Right cardiac atrium (tissue), 5 donors: ENCODE results near the gene NPAS2. TPM values are rescaled to one million over a fixed set of nuclear protein-coding genes. Genes with fewer than 3 reads are reported as not detected.

ENCODE experiments used
- ATAC-seq, 2 donors: fragments of 200-7000 bp; cut with Tn5 transposase; one replicate each; pipeline versions ENCODE4 v1.8.0 to v1.9.1; 2020; ENCODE audit warnings: moderate library complexity in 2 of 2, mild to moderate bottlenecking in 1 of 2
- DNase-seq, 3 donors: peaks; one replicate each; pipeline ENCODE4 v3.0.0-alpha.2; 2020
- H3K27ac ChIP-seq: one replicate; pipeline ENCODE4 v1.5.1; 2013; ENCODE audit warnings: mild to moderate bottlenecking, low read length, control low read depth, moderate library complexity
- H3K27me3 ChIP-seq: one replicate; pipeline ENCODE4 v1.6.1; 2013; ENCODE audit not compliant: control insufficient read depth, insufficient read depth
- H3K4me1 ChIP-seq: one replicate; pipeline ENCODE4 v1.6.1; 2013; ENCODE audit warnings: low read length; ENCODE audit not compliant: control insufficient read depth, insufficient read depth
- H3K4me3 ChIP-seq: one replicate; pipeline ENCODE4 v1.5.1; 2013; ENCODE audit warnings: low read length, control low read depth
- H3K9me3 ChIP-seq: one replicate; pipeline ENCODE4 v1.6.1; 2013; ENCODE audit warnings: low read length; ENCODE audit not compliant: control insufficient read depth
- WGBS: extraction: QIAGEN DNeasy Blood & Tissue Kit; methylation state at CpG from one replicate; pipeline ENCODE4 v1.1.7; 2013; 5-methylcytosine and 5-hydroxymethylcytosine counted together
- intact Hi-C, 4 donors: fragments of 100-400 bp; cut with DNase I; formaldehyde crosslinking; loops; one replicate each; pipeline versions ENCODE4 v1.11.0 to v1.14.0; 2022 to 2023
- polyA plus RNA-seq: library from polyadenylated mRNA; stranded (reverse); fragments of 200-250 nt; gene quantifications from one replicate; pipeline ENCODE4 v1.2.3, GENCODE V29; 2013
- total RNA-seq, 4 donors: library from RNA; stranded (reverse); fragmentation: NEBNext Ultra II Directional; extraction: Animal tissue kit (Norgen Biotek cat#: 25700); gene quantifications; one replicate each; pipeline ENCODE4 v1.2.1, GENCODE V29; 2021
- donor health status: healthy with polysubstance abuse.
- donor health status: DM: no; HTN: yes; CAD: no.
- donor health status: DM: no; HTN: no; CAD: no.
- donor health status: DM: no; HTN: yes; CAD: no; lungs with severe emphysema.
- donor health status: DM: yes; HTN: yes; CAD: no.

NPAS2 gene
- total and polyA plus RNA-seq, 5 donors = 36.8 to 53.4 (median 40.1) TPM

- H3K27me3 ChIP-seq = no peaks in the 10 kb centered on the region
- WGBS = 74% methylated on average over 6 of the region's 6 CpGs
- intact Hi-C loops = no loop called here
- H3K27ac ChIP-seq = no peak overlapping the region
- no peaks in the 10 kb centered on the region for H3K9me3 ChIP-seq
- peak in 1 of 3 donors; percentile 73 for DNase-seq
- H3K4me1 ChIP-seq = no peaks in the 10 kb centered on the region
- H3K4me3 ChIP-seq = no peak overlapping the region
- peak; percentile 53 to 76 for ATAC-seq
These were observed 220.8 kb downstream of the NPAS2 start for GRCh38 chr2:101040761-101041160.

GRCh38 chr2:101041413-101041812 is 221.5 kb downstream of the NPAS2 start:
- Histone ChIP-seq H3K27me3 (no peaks in the 10 kb centered on the region), H3K4me1 (no peaks in the 10 kb centered on the region), H3K9me3 (no peaks in the 10 kb centered on the region), H3K4me3 (no peak overlapping the region), H3K27ac (no peak overlapping the region)
- 75% methylated on average over 4 of the region's 4 CpGs for whole genome bisulfite sequencing
- intact Hi-C loops = no loop called here
- ATAC-seq (peak; percentile 41 to 50), DNase-seq (no peak)

- no peak for ATAC-seq
- no peak for DNase-seq
- intact Hi-C loops = no loop called here
- no peak overlapping the region for H3K27ac ChIP-seq
- no peak overlapping the region for H3K4me3 ChIP-seq
- no peaks in the 10 kb centered on the region for H3K9me3 ChIP-seq
- no peaks in the 10 kb centered on the region for H3K4me1 ChIP-seq
- WGBS = 94% methylated on average over 10 of the region's 10 CpGs
- no peaks in the 10 kb centered on the region for H3K27me3 ChIP-seq
These were observed 225.4 kb downstream of the NPAS2 start for GRCh38 chr2:101045330-101045729.

Other genes with a start within 250 kb of the NPAS2 start
- gene RPL31, start 182.2 kb downstream of the NPAS2 start, total RNA-seq = 1,000 to 10,000 TPM in 1 of 4 donors, 100 to 1,000 TPM in 3; 822 to 1,044 (median 917) TPM
- gene RPL31, start 182.2 kb downstream of the NPAS2 start, polyA plus RNA-seq = 3,971 TPM